Measurements from ENCODE around the gene TEDDM1.

TEDDM1 gene

DNA sequence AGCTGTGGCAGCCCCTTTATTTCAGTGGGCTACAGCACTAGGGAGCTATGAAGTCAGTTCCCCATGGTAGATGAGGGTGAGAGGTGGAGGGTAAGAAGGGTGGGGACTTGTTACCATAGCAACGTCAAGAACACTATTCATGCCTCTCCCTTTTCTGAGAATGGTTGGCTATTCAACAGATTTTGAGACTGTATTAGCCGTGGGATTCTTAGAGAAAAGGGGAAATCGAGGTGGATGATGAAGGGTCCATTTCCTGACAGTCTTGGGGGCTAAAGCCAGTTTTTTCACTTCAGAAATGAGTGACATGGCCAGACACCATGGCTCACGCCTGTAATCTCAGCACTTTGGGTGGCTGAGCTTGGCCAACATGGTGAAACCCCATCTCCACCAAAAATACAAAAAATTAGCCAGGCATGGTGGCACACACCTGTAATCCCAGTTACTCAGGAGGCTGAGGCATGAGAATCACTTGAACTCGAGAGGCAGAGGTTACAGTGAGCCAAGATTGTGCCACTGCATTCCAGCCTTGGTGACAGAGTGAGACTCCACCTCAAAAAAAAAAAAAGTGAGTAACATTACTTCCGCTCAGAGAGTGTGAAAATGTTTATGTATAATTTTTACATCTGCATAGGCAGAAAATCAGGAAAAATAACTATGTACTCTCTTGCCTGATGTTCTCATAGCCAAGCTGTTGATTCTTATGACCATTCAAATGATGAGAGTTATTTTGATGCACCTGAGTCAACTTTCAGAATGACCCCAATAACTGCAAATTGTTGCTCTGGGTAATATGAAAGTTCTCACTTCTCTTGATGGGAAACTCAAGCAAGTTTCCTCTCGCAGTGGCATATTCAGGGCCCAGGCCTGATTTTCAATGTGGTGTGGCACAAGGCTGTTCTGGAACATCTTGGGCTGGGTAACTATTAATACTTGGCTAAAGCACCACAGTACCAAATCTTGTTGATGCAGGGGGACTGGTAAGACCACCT, 26.3 kb upstream of the TEDDM1 start:
- TF ChIP-seq, protein P1, sequence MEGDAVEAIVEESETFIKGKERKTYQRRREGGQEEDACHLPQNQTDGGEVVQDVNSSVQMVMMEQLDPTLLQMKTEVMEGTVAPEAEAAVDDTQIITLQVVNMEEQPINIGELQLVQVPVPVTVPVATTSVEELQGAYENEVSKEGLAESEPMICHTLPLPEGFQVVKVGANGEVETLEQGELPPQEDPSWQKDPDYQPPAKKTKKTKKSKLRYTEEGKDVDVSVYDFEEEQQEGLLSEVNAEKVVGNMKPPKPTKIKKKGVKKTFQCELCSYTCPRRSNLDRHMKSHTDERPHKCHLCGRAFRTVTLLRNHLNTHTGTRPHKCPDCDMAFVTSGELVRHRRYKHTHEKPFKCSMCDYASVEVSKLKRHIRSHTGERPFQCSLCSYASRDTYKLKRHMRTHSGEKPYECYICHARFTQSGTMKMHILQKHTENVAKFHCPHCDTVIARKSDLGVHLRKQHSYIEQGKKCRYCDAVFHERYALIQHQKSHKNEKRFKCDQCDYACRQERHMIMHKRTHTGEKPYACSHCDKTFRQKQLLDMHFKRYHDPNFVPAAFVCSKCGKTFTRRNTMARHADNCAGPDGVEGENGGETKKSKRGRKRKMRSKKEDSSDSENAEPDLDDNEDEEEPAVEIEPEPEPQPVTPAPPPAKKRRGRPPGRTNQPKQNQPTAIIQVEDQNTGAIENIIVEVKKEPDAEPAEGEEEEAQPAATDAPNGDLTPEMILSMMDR (IDR thresholded peaks at IDR 0.05; ENCODE audit: low read length, missing control alignments): no peak
- no peak for DNase-seq (ENCODE audit: low read depth)
- H3K4me3 ChIP-seq (replicated peaks; ENCODE audit: low read depth, low read length): no peak overlapping the region

DNA sequence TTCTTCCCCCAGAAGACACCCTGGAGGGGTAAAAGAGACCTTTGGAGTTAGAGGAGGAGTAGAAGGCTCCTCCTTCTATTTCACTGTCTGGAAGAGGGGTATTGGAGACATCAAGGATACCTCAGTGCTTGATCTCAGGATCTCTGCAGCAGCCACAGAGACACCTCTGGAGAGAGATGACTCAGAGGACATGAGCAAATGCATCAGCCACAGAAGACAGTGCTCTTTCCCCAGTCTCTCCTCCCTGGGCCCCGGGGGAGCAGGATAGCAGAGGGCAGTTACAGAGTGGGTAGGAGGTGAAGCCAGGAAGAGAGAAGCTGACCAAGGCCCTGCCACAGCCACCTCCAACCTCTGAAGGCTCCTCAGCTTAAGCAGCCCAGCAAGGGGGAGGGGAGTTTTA, 15.3 kb upstream of the TEDDM1 start:
- H3K4me3 ChIP-seq (replicated peaks; ENCODE audit: low read depth, low read length): no peak overlapping the region
- DNase-seq (ENCODE audit: low read depth): no peak
- TF ChIP-seq, protein P1 (IDR thresholded peaks at IDR 0.05; ENCODE audit: low read length, missing control alignments): no peak

DNA sequence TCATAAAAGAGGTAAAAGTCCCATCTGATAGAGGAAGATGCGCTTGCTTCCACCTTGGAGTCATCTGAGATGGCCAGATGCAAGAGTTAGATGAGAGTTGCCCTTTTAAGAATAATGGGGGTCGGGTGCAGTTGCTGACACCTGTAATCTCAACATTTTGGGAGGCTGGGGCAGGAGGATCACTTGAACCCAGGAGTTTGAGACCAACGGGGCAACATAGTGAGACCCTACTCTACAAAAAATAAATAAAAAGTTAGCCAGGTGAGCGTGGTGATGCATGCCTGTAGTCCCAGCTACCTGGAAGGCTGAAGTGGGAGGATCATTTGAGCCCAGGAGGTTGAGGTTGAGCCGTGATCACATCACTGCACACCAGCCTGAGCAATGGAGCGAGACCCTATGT, 13.5 kb upstream of the TEDDM1 start:
- DNase-seq (ENCODE audit: low read depth): no peak
- TF ChIP-seq, protein P1 (IDR thresholded peaks at IDR 0.05; ENCODE audit: low read length, missing control alignments): no peak
- no peak overlapping the region for H3K4me3 ChIP-seq (replicated peaks; ENCODE audit: low read depth, low read length)

DNA sequence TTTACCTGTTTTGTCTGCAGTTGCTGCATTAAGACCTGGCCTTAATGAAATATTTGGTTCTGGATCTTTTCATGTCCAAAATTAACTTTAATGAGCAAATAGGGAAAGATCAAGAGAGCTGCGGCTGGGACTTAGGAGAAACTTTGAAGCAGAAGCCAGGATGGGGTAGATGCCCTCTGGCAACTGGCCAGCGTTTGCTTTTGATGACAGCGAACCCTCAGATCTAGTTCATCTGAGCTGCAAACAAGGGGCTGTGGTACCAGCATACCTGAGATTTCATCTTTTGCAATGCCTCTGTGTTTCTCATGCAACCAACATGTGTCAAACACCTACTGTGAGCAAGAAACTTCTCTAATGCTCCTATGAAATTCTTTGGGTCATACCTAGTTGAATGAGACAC, 13.0 kb upstream of the TEDDM1 start:
- H3K4me3 ChIP-seq (replicated peaks; ENCODE audit: low read depth, low read length): no peak overlapping the region
- no peak for DNase-seq (ENCODE audit: low read depth)
- TF ChIP-seq, protein P1 (IDR thresholded peaks at IDR 0.05; ENCODE audit: low read length, missing control alignments): no peak

- H3K4me3 ChIP-seq (replicated peaks; ENCODE audit: low read depth, low read length): no peak overlapping the region
- no peak for DNase-seq (ENCODE audit: low read depth)
- TF ChIP-seq, protein P1 (IDR thresholded peaks at IDR 0.05; ENCODE audit: low read length, missing control alignments): no peak
Observed at GRCh38 chr1:182410620-182411273, 10.3 kb upstream of the TEDDM1 start.

GRCh38 chr1:182410138-182410537, 9.7 kb upstream of the TEDDM1 start:
- TF ChIP-seq, protein P1 (IDR thresholded peaks at IDR 0.05; ENCODE audit: low read length, missing control alignments): no peak
- H3K4me3 ChIP-seq (replicated peaks; ENCODE audit: low read depth, low read length): no peak overlapping the region
- DNase-seq (ENCODE audit: low read depth): no peak

All from fibroblast of pulmonary artery (primary cell).